ENCODE results near the gene BICRA.

The BICRA gene

GRCh38 chr19:47729799-47730520 lies 121.0 kb downstream of the BICRA start:
- no peaks in the 10 kb centered on the region for H3K9me2 ChIP-seq (replicated peaks; ENCODE audit: insufficient read depth, low read length)
- H3F3A ChIP-seq (ENCODE audit: insufficient read depth), result no peaks in the 10 kb centered on the region
- TF ChIP-seq CTCF (IDR thresholded peaks at IDR 0.05; ENCODE audit: insufficient read depth, low read length, poor library complexity, severe bottlenecking) (no peak), EZH2phosphoT487 (conservative IDR thresholded peaks at IDR 0.05; ENCODE audit: low read length) (no peak)
- no peak overlapping the region for H3K9ac ChIP-seq (ENCODE audit: low read length)
- H3K4me3 ChIP-seq (ENCODE audit: insufficient read depth, low read length, poor library complexity, severe bottlenecking), result no peak overlapping the region
- no peaks in the 10 kb centered on the region for H4K20me1 ChIP-seq (ENCODE audit: low read depth, low read length)
- no peak overlapping the region for H3K27ac ChIP-seq (ENCODE audit: low read depth, low read length)
- H3K79me2 ChIP-seq (ENCODE audit: insufficient read depth, low read length), result no peaks in the 10 kb centered on the region
- H3K36me3 ChIP-seq (ENCODE audit: low read length), result no peaks in the 10 kb centered on the region
- H2AFZ ChIP-seq (ENCODE audit: low read depth, low read length, severe bottlenecking), result no peak overlapping the region
- H3K27me3 ChIP-seq (ENCODE audit: low read length), result no peaks in the 10 kb centered on the region
- H3K4me2 ChIP-seq (ENCODE audit: low read depth, low read length, poor library complexity, severe bottlenecking), result no peak overlapping the region
- H3K9me3 ChIP-seq (ENCODE audit: insufficient read depth, low read length), result no peaks in the 10 kb centered on the region

- Histone ChIP-seq H4K20me1 (ENCODE audit: low read depth, low read length) (no peaks in the 10 kb centered on the region), H2AFZ (ENCODE audit: low read depth, low read length, severe bottlenecking) (no peak overlapping the region), H3K27ac (ENCODE audit: low read depth, low read length) (no peak overlapping the region), H3F3A (ENCODE audit: insufficient read depth) (no peaks in the 10 kb centered on the region), H3K36me3 (ENCODE audit: low read length) (no peaks in the 10 kb centered on the region), H3K9ac (ENCODE audit: low read length) (no peak overlapping the region), H3K4me3 (ENCODE audit: insufficient read depth, low read length, poor library complexity, severe bottlenecking) (no peak overlapping the region), H3K27me3 (ENCODE audit: low read length) (no peaks in the 10 kb centered on the region), H3K4me2 (ENCODE audit: low read depth, low read length, poor library complexity, severe bottlenecking) (no peak overlapping the region), H3K9me2 (replicated peaks; ENCODE audit: insufficient read depth, low read length) (no peaks in the 10 kb centered on the region), H3K79me2 (ENCODE audit: insufficient read depth, low read length) (no peaks in the 10 kb centered on the region), H3K9me3 (ENCODE audit: insufficient read depth, low read length) (no peaks in the 10 kb centered on the region)
- TF ChIP-seq CTCF (IDR thresholded peaks at IDR 0.05; ENCODE audit: insufficient read depth, low read length, poor library complexity, severe bottlenecking) (no peak), EZH2phosphoT487 (conservative IDR thresholded peaks at IDR 0.05; ENCODE audit: low read length) (no peak)
These were observed 121.6 kb downstream of the BICRA start for GRCh38 chr19:47730521-47730889.

GRCh38 chr19:47730910-47731309 lies 122.0 kb downstream of the BICRA start:
- no peak overlapping the region for H2AFZ ChIP-seq (ENCODE audit: low read depth, low read length, severe bottlenecking)
- H3K4me3 ChIP-seq (ENCODE audit: insufficient read depth, low read length, poor library complexity, severe bottlenecking), result no peak overlapping the region
- H3K36me3 ChIP-seq (ENCODE audit: low read length), result no peaks in the 10 kb centered on the region
- no peaks in the 10 kb centered on the region for H3K79me2 ChIP-seq (ENCODE audit: insufficient read depth, low read length)
- H3K27me3 ChIP-seq (ENCODE audit: low read length), result no peaks in the 10 kb centered on the region
- H4K20me1 ChIP-seq (ENCODE audit: low read depth, low read length), result no peaks in the 10 kb centered on the region
- H3F3A ChIP-seq (ENCODE audit: insufficient read depth), result no peaks in the 10 kb centered on the region
- no peaks in the 10 kb centered on the region for H3K9me3 ChIP-seq (ENCODE audit: insufficient read depth, low read length)
- no peaks in the 10 kb centered on the region for H3K9me2 ChIP-seq (replicated peaks; ENCODE audit: insufficient read depth, low read length)
- H3K9ac ChIP-seq (ENCODE audit: low read length), result no peak overlapping the region
- no peak overlapping the region for H3K4me2 ChIP-seq (ENCODE audit: low read depth, low read length, poor library complexity, severe bottlenecking)
- no peak for TF ChIP-seq CTCF (IDR thresholded peaks at IDR 0.05; ENCODE audit: insufficient read depth, low read length, poor library complexity, severe bottlenecking)
- no peak for TF ChIP-seq EZH2phosphoT487 (conservative IDR thresholded peaks at IDR 0.05; ENCODE audit: low read length)
- no peak overlapping the region for H3K27ac ChIP-seq (ENCODE audit: low read depth, low read length)
